Measurements from ENCODE around the gene ITGB7.

Gene ITGB7

DNA sequence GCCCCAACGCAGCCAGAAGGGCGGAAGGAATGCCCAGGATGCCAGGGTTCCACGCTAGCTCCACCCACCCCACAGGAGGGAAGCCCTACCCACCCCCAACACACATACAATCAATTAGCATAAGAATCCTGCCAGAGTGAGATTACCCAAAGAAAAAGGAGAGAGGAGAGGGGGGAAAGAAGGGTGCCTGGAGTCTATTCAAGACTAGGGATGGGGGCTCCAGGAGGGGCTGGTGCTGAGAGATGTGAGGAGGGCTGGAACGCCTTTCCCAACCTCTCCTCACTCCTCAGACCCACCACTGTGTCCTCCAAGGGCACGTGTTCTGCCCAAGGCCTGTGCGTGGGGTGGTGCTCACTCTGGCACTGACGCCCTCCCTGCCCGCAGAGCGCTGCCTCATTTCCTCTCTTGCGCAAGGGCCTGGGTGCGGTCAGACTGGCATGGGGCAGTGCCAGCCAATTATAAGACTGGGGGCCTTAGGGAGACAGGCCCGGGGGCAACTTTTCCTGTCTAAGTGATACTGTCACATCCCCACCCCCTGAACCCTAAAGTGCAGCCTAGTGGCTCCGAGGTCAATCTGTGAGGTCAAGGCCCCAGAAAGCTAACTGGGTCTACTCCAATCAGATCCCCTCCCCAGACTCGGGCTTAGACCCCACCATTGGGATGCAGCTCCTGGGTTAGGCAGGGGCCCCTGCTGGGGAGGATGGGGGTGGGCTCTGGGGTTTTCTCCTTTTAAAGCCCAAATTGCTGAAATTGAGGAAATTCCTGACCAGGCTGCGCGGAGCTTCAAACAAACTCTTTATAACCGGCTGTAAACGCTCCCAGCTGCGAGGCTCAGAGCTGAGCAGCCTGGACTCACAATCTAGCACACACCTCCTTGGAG is 10.2 kb upstream of the ITGB7 start:
- DNase-seq (ENCODE audit: low read depth in 1 of 2, low spot score in 1 of 2), result peak in 1 of 2 experiments; percentile 86
- Histone ChIP-seq H3K27ac (replicated peaks) (0 out of 2 replicates have a peak overlapping the region, but pooled peaks have one; percentile 12), H3K4me3 (replicated peaks; ENCODE audit: insufficient read depth, low read length) (no peak overlapping the region), H3K27me3 (ENCODE audit: insufficient read depth, poor library complexity, severe bottlenecking) (no peaks in the 10 kb centered on the region)
- TF ChIP-seq POLR2AphosphoS5 (IDR thresholded peaks at IDR 0.05; ENCODE audit: low read depth) (peak; percentile 77; the same call in 1 of the 2 replicates), SPI1 (IDR thresholded peaks at IDR 0.05; ENCODE audit: borderline replicate concordance, low read depth) (peak; percentile 9; the same call in 1 of the 2 replicates), GABPA (IDR thresholded peaks at IDR 0.05; ENCODE audit: low read depth) (0 out of 2 replicates have a peak, but pooled peaks have one; percentile 18)
- TF ChIP-seq, protein P1, sequence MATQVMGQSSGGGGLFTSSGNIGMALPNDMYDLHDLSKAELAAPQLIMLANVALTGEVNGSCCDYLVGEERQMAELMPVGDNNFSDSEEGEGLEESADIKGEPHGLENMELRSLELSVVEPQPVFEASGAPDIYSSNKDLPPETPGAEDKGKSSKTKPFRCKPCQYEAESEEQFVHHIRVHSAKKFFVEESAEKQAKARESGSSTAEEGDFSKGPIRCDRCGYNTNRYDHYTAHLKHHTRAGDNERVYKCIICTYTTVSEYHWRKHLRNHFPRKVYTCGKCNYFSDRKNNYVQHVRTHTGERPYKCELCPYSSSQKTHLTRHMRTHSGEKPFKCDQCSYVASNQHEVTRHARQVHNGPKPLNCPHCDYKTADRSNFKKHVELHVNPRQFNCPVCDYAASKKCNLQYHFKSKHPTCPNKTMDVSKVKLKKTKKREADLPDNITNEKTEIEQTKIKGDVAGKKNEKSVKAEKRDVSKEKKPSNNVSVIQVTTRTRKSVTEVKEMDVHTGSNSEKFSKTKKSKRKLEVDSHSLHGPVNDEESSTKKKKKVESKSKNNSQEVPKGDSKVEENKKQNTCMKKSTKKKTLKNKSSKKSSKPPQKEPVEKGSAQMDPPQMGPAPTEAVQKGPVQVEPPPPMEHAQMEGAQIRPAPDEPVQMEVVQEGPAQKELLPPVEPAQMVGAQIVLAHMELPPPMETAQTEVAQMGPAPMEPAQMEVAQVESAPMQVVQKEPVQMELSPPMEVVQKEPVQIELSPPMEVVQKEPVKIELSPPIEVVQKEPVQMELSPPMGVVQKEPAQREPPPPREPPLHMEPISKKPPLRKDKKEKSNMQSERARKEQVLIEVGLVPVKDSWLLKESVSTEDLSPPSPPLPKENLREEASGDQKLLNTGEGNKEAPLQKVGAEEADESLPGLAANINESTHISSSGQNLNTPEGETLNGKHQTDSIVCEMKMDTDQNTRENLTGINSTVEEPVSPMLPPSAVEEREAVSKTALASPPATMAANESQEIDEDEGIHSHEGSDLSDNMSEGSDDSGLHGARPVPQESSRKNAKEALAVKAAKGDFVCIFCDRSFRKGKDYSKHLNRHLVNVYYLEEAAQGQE (IDR thresholded peaks at IDR 0.05; ENCODE audit: insufficient replicate concordance, low read depth), result no peak

DNA sequence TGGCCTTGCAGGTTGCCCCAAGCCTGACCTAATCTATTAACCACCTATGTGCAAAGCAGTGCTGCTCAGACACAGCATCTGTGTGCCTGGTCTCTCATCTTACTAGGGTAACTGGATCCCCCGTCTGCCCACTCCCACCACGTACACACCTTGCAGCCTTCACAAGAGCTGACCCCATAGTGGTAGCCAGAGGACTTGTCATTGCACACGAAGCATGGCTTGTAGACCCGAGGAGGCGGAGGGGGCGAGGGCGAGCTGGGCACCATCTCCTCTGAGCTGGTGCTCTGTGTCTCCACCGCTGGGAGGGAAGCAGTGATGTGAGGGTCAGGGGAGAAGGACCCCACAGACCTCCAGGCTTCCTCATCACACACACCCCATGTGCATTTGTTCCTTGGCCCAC is 8.4 kb upstream of the ITGB7 start:
- Histone ChIP-seq H3K27ac (replicated peaks) (no peak overlapping the region), H3K27me3 (ENCODE audit: insufficient read depth, poor library complexity, severe bottlenecking) (no peaks in the 10 kb centered on the region), H3K4me3 (replicated peaks; ENCODE audit: insufficient read depth, low read length) (no peak overlapping the region)
- DNase-seq (ENCODE audit: low read depth in 1 of 2, low spot score in 1 of 2), result no peak
- TF ChIP-seq SPI1 (IDR thresholded peaks at IDR 0.05; ENCODE audit: borderline replicate concordance, low read depth) (no peak), GABPA (IDR thresholded peaks at IDR 0.05; ENCODE audit: low read depth) (no peak), POLR2AphosphoS5 (IDR thresholded peaks at IDR 0.05; ENCODE audit: low read depth) (no peak)
- TF ChIP-seq, protein P2, sequence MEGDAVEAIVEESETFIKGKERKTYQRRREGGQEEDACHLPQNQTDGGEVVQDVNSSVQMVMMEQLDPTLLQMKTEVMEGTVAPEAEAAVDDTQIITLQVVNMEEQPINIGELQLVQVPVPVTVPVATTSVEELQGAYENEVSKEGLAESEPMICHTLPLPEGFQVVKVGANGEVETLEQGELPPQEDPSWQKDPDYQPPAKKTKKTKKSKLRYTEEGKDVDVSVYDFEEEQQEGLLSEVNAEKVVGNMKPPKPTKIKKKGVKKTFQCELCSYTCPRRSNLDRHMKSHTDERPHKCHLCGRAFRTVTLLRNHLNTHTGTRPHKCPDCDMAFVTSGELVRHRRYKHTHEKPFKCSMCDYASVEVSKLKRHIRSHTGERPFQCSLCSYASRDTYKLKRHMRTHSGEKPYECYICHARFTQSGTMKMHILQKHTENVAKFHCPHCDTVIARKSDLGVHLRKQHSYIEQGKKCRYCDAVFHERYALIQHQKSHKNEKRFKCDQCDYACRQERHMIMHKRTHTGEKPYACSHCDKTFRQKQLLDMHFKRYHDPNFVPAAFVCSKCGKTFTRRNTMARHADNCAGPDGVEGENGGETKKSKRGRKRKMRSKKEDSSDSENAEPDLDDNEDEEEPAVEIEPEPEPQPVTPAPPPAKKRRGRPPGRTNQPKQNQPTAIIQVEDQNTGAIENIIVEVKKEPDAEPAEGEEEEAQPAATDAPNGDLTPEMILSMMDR (IDR thresholded peaks at IDR 0.05; ENCODE audit: insufficient read depth, low read length), result no peak
- TF ChIP-seq, protein P1 (IDR thresholded peaks at IDR 0.05; ENCODE audit: insufficient replicate concordance, low read depth), result no peak

DNA sequence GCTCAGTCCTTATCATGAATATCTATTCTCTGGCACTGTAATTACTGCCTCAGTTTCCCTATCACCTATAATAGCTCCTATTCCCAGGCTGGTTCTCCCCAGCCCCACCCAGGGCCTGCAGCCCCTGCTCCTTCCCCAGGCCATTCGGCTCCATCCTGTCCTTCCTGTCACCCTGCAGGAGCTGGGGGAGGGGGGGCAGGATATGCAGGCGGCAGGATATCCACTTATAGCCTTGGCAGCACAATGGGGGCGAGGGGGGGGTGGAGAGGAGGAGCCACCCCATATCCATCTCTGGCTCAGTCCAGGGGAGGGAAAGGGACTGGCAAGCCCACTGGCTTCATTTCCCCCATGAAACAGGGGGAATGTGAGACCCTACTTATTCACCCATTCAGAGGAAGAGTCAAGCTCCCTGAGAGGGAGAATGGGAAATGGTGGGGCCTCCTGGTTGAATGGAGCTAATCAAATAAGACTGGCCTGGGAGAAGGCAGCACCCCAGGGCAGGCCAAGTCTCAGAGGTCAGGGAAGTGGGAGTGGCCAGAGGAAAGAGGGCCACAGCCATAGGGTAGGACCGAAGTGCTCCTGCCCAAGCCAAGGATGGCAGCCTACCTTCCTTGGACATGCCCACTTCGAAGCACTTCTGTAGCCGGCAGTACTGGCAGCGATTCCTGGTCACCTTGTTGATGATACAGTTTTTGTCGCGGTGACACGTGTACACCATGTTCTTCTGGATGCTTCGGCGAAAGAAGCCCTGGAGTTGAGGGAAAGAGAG is 7.8 kb upstream of the ITGB7 start:
- TF ChIP-seq, protein P1 (IDR thresholded peaks at IDR 0.05; ENCODE audit: insufficient replicate concordance, low read depth), result no peak
- TF ChIP-seq POLR2AphosphoS5 (IDR thresholded peaks at IDR 0.05; ENCODE audit: low read depth), result no peak
- TF ChIP-seq, protein P2 (IDR thresholded peaks at IDR 0.05; ENCODE audit: insufficient read depth, low read length), result no peak
- TF ChIP-seq SPI1 (IDR thresholded peaks at IDR 0.05; ENCODE audit: borderline replicate concordance, low read depth), result no peak
- no peak for TF ChIP-seq GABPA (IDR thresholded peaks at IDR 0.05; ENCODE audit: low read depth)

More for the DNA sequence above, 7.8 kb upstream of the ITGB7 start:
- H3K27me3 ChIP-seq (ENCODE audit: insufficient read depth, poor library complexity, severe bottlenecking), result no peaks in the 10 kb centered on the region
- no peak overlapping the region for H3K4me3 ChIP-seq (replicated peaks; ENCODE audit: insufficient read depth, low read length)
- H3K27ac ChIP-seq (replicated peaks), result no peak overlapping the region
- no peak for DNase-seq (ENCODE audit: low read depth in 1 of 2, low spot score in 1 of 2)
